ENCODE results near the gene ZFAND6. TPM values are rescaled to one million over a fixed set of nuclear protein-coding genes. Genes with fewer than 3 reads are reported as not detected.
"Not testable (repeated sequence)": the region's sequence is repeated elsewhere in the genome, so short reads cannot be mapped to it uniquely, and the experiment has no call there.

The ZFAND6 gene
- total RNA-seq, 1 experiment from 2014 or later, result 89.7 TPM

- H3K9me3 Mint-ChIP-seq, result no peaks in the 10 kb centered on the region
- Histone ChIP-seq H4K5ac (ENCODE audit: insufficient read length, low read depth, low read length) (no peak overlapping the region), H4K20me1 (ENCODE audit: control insufficient read depth, insufficient read depth, insufficient read length) (no peaks in the 10 kb centered on the region), H3K79me2 (ENCODE audit: insufficient read depth, low read length) (no peaks in the 10 kb centered on the region), H3K4ac (ENCODE audit: low read depth, low read length) (no peak overlapping the region), H3K14ac (ENCODE audit: insufficient read depth, low read length) (no peak overlapping the region), H3K9ac (ENCODE audit: extremely low read depth, insufficient read length, low read length) (no peak overlapping the region), H4K8ac (replicated peaks; ENCODE audit: insufficient read length, low read depth, low read length) (no peak overlapping the region), H3T11ph (ENCODE audit: low read length) (no peak overlapping the region), H2BK5ac (ENCODE audit: insufficient read length, low read length) (no peak overlapping the region), H3K18ac (ENCODE audit: insufficient read length, low read depth, low read length) (no peak overlapping the region), H3K23me2 (ENCODE audit: insufficient read length, low read depth, low read length, poor library complexity, severe bottlenecking) (no peaks in the 10 kb centered on the region), H2BK120ac (ENCODE audit: low read depth, low read length, poor library complexity, severe bottlenecking) (no peak overlapping the region), H3K4me2 (ENCODE audit: insufficient read depth, insufficient read length, low read length) (no peak overlapping the region), H4K91ac (ENCODE audit: insufficient read length, low read depth, low read length) (no peak overlapping the region), H2BK20ac (ENCODE audit: low read depth, low read length, poor library complexity, severe bottlenecking) (no peak overlapping the region), H3K23ac (ENCODE audit: insufficient read length, low read depth, low read length) (no peak overlapping the region), H3K4me1 (ENCODE audit: insufficient read depth, low read length) (no peaks in the 10 kb centered on the region), H2AFZ (ENCODE audit: low read length) (no peak overlapping the region), H3K56ac (ENCODE audit: insufficient read length, low read depth, low read length) (no peak overlapping the region), H3K27me3 (ENCODE audit: insufficient read depth, low read length) (no peaks in the 10 kb centered on the region), H2BK12ac (ENCODE audit: insufficient read length, low read depth, low read length) (no peak overlapping the region), H3K79me1 (ENCODE audit: insufficient read depth, low read depth, low read length, poor library complexity, severe bottlenecking) (no peaks in the 10 kb centered on the region), H2AK5ac (ENCODE audit: insufficient read length, low read length) (no peak overlapping the region), H3K27ac (ENCODE audit: insufficient read length, low read depth, low read length) (no peak overlapping the region), H3K9me3 (ENCODE audit: control insufficient read depth, low read depth, low read length) (no peaks in the 10 kb centered on the region), H2BK15ac (ENCODE audit: low read depth, low read length) (no peak overlapping the region)
- H3K4me1 Mint-ChIP-seq, result peaks cover 0 to 6% of the 10 kb centered on the region in 2 experiments; a peak in 1 of 4 replicates
- H3K27ac Mint-ChIP-seq, result peak overlapping the region in 1 of 3 experiments; percentile 7; a peak in 1 of 7 replicates
- no CpG with 5 or more reads among the region's 6 CpGs for WGBS (ENCODE audit: extremely low coverage, insufficient read length, low lambda C conversion rate)
- DNase-seq, result no peak
- TF ChIP-seq CTCF (conservative IDR thresholded peaks at IDR 0.05), result no peak
- H3K36me3 Mint-ChIP-seq (ENCODE audit: insufficient read depth in 1 of 3, low read depth in 3 of 3), result peaks cover 7 to 33% (median 29%) of the 10 kb centered on the region in 3 experiments; a peak in 6 of 7 replicates
- no peak overlapping the region for H3K4me3 Mint-ChIP-seq
- no peaks in the 10 kb centered on the region for H3K27me3 Mint-ChIP-seq (ENCODE audit: low read depth)
Measured at GRCh38 chr15:80123034-80123433, 63.6 kb downstream of the ZFAND6 start.

- not testable (repeated sequence) for H3K27ac ChIP-seq (ENCODE audit: insufficient read length, low read depth, low read length); H2BK12ac ChIP-seq (ENCODE audit: insufficient read length, low read depth, low read length); H2BK120ac ChIP-seq (ENCODE audit: low read depth, low read length, poor library complexity, severe bottlenecking); H3K4me1 Mint-ChIP-seq; H4K20me1 ChIP-seq (ENCODE audit: control insufficient read depth, insufficient read depth, insufficient read length); H3K56ac ChIP-seq (ENCODE audit: insufficient read length, low read depth, low read length); H2BK15ac ChIP-seq (ENCODE audit: low read depth, low read length); H3K9me3 ChIP-seq (ENCODE audit: control insufficient read depth, low read depth, low read length); H3K18ac ChIP-seq (ENCODE audit: insufficient read length, low read depth, low read length); H3K14ac ChIP-seq (ENCODE audit: insufficient read depth, low read length); H3K4me3 Mint-ChIP-seq; H3K79me2 ChIP-seq (ENCODE audit: insufficient read depth, low read length); H4K5ac ChIP-seq (ENCODE audit: insufficient read length, low read depth, low read length); H3K27me3 Mint-ChIP-seq (ENCODE audit: low read depth); H3T11ph ChIP-seq (ENCODE audit: low read length); H3K9me3 Mint-ChIP-seq; H2AK5ac ChIP-seq (ENCODE audit: insufficient read length, low read length); H3K9ac ChIP-seq (ENCODE audit: extremely low read depth, insufficient read length, low read length); H3K4ac ChIP-seq (ENCODE audit: low read depth, low read length); H3K79me1 ChIP-seq (ENCODE audit: insufficient read depth, low read depth, low read length, poor library complexity, severe bottlenecking); H4K91ac ChIP-seq (ENCODE audit: insufficient read length, low read depth, low read length); H2BK5ac ChIP-seq (ENCODE audit: insufficient read length, low read length); H2BK20ac ChIP-seq (ENCODE audit: low read depth, low read length, poor library complexity, severe bottlenecking); H3K23me2 ChIP-seq (ENCODE audit: insufficient read length, low read depth, low read length, poor library complexity, severe bottlenecking); H3K4me2 ChIP-seq (ENCODE audit: insufficient read depth, insufficient read length, low read length); H4K8ac ChIP-seq (replicated peaks; ENCODE audit: insufficient read length, low read depth, low read length); H3K27ac Mint-ChIP-seq; H3K23ac ChIP-seq (ENCODE audit: insufficient read length, low read depth, low read length); H3K4me1 ChIP-seq (ENCODE audit: insufficient read depth, low read length); H2AFZ ChIP-seq (ENCODE audit: low read length); H3K27me3 ChIP-seq (ENCODE audit: insufficient read depth, low read length); DNase-seq
- peaks cover 7 to 40% (median 31%) of the 10 kb centered on the region in 3 experiments; a peak in 6 of 7 replicates for H3K36me3 Mint-ChIP-seq (ENCODE audit: insufficient read depth in 1 of 3, low read depth in 3 of 3)
- WGBS (ENCODE audit: extremely low coverage, insufficient read length, low lambda C conversion rate), result no CpG with 5 or more reads among the region's 6 CpGs
Measured at GRCh38 chr15:80127253-80127652, 67.8 kb downstream of the ZFAND6 start.

All from H9 (cell line).